Hepatocyte (in vitro differentiated cells): Measurements from ENCODE around the gene COPS3.

Source experiments
- EZH2 ChIP-seq: fragments of 200-600 bp; sonication (generic); IDR thresholded peaks from 2 replicates; pipeline ENCODE4 v1.6.1; 2016; ENCODE audit warnings: antibody characterized with exemption, mild to moderate bottlenecking, borderline replicate concordance
- EZH2phosphoT487 ChIP-seq: fragments of 200-600 bp; sonication (generic); IDR thresholded peaks from one replicate; pipeline ENCODE4 v1.6.1; 2018; ENCODE audit warnings: antibody characterized with exemption, mild to moderate bottlenecking, low read depth, moderate library complexity; ENCODE audit not compliant: unreplicated experiment, severe bottlenecking
- TF ChIP-seq, protein P1 (sequence below): fragments of 200-600 bp; sonication (generic); IDR thresholded peaks from 2 replicates; pipeline ENCODE4 v1.5.1; 2016; ENCODE audit warnings: antibody characterized with exemption, mild to moderate bottlenecking; ENCODE audit not compliant: poor library complexity

DNA sequence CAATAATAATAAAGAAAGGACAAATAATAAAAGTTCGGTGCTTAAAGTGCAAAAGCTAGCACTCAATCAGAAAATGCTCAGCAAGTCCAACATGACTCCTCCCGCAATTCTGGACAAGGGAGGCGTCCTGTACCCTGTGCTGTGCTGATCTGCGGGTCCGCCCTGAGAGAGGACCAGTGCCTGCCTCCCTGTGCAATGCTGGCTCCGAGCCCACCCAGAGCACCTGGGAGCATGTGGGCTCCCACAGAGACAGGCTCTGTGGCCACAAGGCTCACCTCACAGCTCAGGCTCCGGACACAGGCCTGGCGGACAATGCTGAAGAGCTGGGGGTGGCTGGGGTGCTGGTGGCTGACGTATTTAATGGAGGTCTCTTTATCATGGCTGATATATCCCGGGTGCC is 55.1 kb downstream of the COPS3 start:
- TF ChIP-seq, protein P1, sequence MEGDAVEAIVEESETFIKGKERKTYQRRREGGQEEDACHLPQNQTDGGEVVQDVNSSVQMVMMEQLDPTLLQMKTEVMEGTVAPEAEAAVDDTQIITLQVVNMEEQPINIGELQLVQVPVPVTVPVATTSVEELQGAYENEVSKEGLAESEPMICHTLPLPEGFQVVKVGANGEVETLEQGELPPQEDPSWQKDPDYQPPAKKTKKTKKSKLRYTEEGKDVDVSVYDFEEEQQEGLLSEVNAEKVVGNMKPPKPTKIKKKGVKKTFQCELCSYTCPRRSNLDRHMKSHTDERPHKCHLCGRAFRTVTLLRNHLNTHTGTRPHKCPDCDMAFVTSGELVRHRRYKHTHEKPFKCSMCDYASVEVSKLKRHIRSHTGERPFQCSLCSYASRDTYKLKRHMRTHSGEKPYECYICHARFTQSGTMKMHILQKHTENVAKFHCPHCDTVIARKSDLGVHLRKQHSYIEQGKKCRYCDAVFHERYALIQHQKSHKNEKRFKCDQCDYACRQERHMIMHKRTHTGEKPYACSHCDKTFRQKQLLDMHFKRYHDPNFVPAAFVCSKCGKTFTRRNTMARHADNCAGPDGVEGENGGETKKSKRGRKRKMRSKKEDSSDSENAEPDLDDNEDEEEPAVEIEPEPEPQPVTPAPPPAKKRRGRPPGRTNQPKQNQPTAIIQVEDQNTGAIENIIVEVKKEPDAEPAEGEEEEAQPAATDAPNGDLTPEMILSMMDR = no peak
- no peak for TF ChIP-seq EZH2phosphoT487
- no peak for TF ChIP-seq EZH2
